AG10803 (cell line): ENCODE measurements around the gene TTYH1.
"Not testable (repeated sequence)": the region's sequence is repeated elsewhere in the genome, so short reads cannot be mapped to it uniquely, and the experiment has no call there.

ENCODE experiments used
- DNase-seq: peaks from one replicate; pipeline ENCODE4 v3.0.0; 2010; ENCODE audit warnings: low read depth
- H3K4me3 ChIP-seq: 2 replicates; pipeline ENCODE4 v1.5.1; 2011; ENCODE audit warnings: mild to moderate bottlenecking, low read length, control low read depth
- TF ChIP-seq, protein P1 (sequence below): conservative IDR thresholded peaks from 2 replicates; pipeline ENCODE4 v1.5.1; 2011; ENCODE audit warnings: mild to moderate bottlenecking, low read length, control low read depth, inconsistent platforms

Gene TTYH1

DNA sequence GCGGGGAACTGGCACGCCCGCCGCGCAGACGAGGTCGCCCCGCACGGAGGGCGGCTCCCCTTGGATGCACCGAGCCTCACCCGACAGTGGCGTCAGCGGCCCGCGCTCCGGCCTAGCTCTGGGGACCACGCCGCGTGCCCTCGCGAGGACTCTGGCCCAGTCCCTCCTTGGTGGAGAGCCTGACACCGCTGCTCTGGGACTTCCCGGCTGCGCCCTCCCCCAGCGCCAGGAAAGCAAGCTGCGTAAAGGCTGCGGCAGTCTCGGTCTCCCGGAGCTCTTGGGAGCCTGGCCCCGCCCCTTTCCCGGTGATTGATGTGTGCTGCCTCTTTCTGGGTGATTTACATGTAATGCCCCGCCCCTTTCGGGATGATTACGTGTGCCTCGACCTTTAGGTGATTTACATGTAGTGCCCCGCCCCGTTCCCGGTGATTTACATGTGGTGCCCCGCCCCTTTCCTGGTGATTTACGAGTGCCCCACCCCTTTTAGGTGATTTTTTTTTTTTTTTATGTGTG lies 48.3 kb downstream of the TTYH1 start, which contains the start of gene LENG9:
TSS of gene LENG9 (minus strand) at position 248 of the 513 bp plus-strand sequence. CDS start 252 bp downstream, outside the sequence.
- peak; percentile 97 for DNase-seq
- peak within 1 kb of the TSS; percentile 65 for H3K4me3 ChIP-seq
- TF ChIP-seq, protein P1, sequence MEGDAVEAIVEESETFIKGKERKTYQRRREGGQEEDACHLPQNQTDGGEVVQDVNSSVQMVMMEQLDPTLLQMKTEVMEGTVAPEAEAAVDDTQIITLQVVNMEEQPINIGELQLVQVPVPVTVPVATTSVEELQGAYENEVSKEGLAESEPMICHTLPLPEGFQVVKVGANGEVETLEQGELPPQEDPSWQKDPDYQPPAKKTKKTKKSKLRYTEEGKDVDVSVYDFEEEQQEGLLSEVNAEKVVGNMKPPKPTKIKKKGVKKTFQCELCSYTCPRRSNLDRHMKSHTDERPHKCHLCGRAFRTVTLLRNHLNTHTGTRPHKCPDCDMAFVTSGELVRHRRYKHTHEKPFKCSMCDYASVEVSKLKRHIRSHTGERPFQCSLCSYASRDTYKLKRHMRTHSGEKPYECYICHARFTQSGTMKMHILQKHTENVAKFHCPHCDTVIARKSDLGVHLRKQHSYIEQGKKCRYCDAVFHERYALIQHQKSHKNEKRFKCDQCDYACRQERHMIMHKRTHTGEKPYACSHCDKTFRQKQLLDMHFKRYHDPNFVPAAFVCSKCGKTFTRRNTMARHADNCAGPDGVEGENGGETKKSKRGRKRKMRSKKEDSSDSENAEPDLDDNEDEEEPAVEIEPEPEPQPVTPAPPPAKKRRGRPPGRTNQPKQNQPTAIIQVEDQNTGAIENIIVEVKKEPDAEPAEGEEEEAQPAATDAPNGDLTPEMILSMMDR, result no peak

DNA sequence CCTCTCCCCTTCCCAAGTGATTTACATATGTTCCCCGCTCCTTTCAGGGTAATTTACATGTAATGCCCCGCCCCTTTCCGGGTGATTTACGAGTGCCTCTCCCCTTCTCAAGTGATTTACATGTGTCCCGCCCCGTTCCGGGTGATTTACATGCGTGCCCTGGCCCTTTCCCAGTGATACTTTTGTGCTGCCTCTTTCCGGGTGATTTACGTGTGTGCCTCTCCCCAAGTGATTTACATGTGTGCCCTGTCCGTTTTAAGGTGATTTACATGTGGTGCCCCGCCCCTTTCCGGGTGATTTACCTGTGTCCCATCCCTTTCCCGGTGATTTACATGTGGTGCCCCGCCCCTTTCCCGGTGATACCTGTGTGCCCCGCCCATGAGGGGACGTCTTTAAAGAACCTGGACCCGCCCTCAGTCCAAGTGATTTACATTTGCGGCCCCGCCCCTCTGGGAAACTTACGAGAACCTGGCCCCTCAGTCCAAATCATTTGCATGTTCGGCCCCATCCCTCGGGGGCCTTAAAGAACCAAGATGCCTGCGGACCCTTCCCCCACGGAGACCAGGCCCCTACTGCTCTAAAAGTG lies 48.9 kb downstream of the TTYH1 start:
- H3K4me3 ChIP-seq, result peak overlapping the region; percentile 65
- peak; percentile 49 for DNase-seq
- TF ChIP-seq, protein P1, result no peak

DNA sequence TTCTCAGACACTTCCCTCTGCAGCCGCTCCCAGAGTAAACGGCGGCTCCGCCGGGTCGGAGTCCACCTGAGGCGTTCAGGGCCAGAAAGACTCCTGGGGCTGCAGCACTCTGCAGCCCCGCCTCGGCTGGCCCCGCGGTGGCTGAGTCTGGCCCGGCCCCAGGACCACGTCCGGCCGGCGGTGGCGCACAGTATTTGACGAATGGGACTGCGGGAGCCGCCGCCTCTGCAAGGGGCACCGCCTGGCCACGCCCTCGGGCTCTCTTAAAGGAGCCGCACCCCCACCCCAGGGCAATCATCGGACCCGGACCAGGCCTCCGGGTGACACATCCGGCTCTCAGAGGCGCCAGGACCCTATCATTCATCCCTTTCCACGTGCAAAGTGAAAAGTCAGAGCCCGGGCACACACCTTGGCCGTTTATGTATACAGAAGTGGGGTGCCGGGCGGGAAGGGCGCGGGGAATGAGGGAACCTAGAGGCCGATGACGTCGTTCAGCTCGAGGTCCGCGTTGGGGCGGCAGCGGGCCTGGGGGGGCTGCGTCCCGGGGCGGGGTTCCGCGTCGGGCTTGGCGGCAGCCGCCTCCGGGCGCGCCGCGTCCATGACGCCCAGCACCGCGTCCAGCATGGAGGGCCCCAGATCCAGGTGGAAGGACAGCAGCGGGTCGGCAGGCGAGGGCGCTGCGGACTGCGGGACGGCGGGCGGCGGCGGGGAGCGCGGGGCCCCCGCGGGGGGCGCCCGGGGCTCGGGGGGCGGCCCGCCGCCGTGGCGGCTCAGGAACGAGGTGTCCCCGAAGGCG lies 49.6 kb downstream of the TTYH1 start:
- H3K4me3 ChIP-seq, result peak overlapping the region; percentile 65
- TF ChIP-seq, protein P1, result no peak
- peak; percentile 73 for DNase-seq

DNA sequence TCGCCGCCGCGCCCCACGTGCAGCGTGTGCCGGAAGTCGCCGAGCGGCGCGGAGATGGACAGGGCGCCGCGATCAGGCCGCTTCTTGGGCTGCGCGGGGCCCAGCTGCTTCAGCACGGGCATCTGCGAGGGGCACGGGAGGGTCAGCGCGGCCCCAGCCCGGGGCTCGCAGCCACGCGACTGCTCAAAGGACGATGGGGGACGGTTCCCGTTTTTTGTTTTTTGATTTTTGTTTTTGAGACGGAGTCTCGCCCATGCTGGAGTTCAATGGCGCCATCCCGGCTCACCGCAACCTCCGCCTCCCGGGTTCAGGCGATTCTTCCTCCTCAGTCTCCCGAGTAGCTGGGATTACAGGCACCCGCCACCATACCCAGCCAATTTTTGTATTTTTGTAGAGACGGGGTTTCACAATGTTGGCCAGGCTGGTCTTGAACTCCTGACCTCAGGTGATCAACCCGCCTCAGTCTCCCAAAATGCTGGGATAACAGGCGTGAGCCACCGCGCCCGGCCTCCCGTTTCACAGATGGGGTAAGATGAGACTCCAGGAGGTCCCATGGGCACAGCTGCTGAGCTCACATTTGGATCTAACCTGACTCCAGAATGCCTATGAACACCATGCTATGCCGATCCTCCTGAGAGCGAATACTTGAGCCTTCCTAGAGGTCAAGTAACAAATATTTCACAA lies 50.3 kb downstream of the TTYH1 start:
- TF ChIP-seq, protein P1, result no peak
- H3K4me3 ChIP-seq, result no peak overlapping the region
- DNase-seq, result no peak

DNA sequence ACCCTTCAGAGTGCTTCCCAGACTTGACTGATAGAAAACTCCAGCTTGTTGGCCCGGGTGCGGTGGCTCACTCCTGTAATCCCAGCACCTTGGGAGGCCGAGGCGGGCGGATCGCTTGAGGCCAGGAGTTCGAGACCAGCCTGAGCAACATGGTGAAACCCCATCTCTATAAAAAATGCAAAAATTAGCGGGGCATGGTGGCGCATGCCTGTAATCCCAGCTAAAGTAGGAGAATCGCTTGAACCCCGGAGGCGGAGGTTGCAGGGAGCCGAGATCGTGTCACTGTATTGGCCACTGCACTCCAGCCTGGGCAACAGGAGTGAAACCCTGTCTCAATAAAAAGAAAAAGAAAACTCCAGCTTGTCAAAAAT lies 50.8 kb downstream of the TTYH1 start:
- not testable (repeated sequence) for DNase-seq, H3K4me3 ChIP-seq

DNA sequence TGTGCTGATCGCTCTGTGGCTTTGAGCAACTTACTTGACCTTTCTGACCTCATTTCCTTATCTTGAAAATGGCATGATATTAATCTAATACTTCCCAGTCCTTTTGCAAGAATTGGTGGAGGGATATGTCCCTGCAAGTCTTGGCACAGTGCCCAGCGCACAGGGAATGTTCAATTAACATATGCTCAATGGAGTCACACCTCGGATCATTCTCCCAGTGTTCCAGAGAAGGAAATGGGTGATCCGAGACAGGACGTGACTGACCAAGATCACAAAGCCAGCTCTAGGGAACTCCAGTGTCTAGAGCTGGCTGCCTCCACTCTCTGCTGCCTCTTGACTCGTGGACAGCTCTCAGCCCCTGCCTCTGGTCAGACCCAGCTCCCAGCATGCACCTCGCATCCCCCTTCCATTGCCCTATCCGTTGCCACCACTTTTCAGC lies 54.3 kb downstream of the TTYH1 start:
- H3K4me3 ChIP-seq, result no peak overlapping the region
- DNase-seq, result no peak
- TF ChIP-seq, protein P1, result no peak

DNA sequence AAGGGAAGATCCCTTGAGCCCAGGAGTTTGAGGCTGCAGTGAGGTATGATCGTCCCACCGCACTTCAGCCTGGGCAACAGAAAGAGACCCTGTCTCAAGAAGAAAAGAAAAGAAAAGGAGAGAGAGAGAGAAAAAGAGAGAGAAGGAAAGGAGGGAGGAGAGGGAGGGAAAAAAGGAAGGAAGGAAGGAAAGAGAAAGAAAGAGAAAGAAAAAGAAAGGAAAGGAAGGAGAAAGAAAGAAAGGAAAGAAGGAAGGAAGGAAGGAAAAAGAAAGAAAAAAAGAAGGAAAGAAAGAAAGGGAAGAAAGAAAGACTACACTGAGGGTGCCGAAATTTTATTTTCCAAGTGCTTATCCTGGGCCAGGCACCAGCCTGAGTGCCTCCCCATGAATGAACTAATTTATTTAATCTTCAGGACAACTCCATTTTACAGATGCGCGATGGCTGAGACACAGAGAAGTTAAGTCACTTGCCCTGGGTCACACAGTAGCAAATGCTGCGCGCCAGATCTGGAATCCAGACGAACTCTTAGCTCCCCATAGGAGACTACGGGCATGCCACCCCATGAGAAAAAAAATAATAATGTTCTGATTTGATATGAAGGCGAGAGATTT lies 55.1 kb downstream of the TTYH1 start:
- TF ChIP-seq, protein P1, result no peak
- H3K4me3 ChIP-seq, result peak overlapping the region; percentile 62
- no peak for DNase-seq
